Stimulated activated CD4-positive, alpha-beta T cell treated with anti-CD3 and anti-CD28 coated beads, Interleukin-1b, Interleukin-23, amount 100 ng/mL, for 4 hours (primary cell): ENCODE data around the gene DNAJC5.
"Not testable (repeated sequence)": the region's sequence is repeated elsewhere in the genome, so short reads cannot be mapped to it uniquely, and the experiment has no call there.

ENCODE experiments used
- DNase-seq, 2 donors: peaks; one replicate each; pipeline ENCODE4 v3.0.0-alpha.2; 2020; ENCODE audit warnings: low read depth in 2 of 2

The DNAJC5 gene

GRCh38 chr20:63861365-63861934 is 33.5 kb upstream of the DNAJC5 start, which contains the start of gene ABHD16B:
ABHD16B (plus strand) TSS chr20:63861498; CDS start chr20:63861541, 43 bp downstream.
- no peak for DNase-seq

GRCh38 chr20:63861981-63862901 is 32.7 kb upstream of the DNAJC5 start:
- DNase-seq = no peak

GRCh38 chr20:63863021-63863797 is 31.7 kb upstream of the DNAJC5 start:
- no peak for DNase-seq

- peak; percentile 54 to 64 for DNase-seq
These were observed 31.0 kb upstream of the DNAJC5 start for GRCh38 chr20:63863798-63864544.

- DNase-seq = no peak
These were observed 30.4 kb upstream of the DNAJC5 start for GRCh38 chr20:63864545-63864977.

- peak; percentile 94 for DNase-seq
These were observed 29.8 kb upstream of the DNAJC5 start, which contains the start of gene TPD52L2 for GRCh38 chr20:63864978-63865640. TPD52L2 (plus strand) TSS chr20:63865270; CDS start chr20:63865366, 96 bp downstream.

- not testable (repeated sequence) for DNase-seq
These were observed 27.9 kb upstream of the DNAJC5 start for GRCh38 chr20:63867042-63867441.

- DNase-seq = no peak
These were observed 26.7 kb upstream of the DNAJC5 start for GRCh38 chr20:63868264-63868663.

GRCh38 chr20:63873477-63873971 is 21.4 kb upstream of the DNAJC5 start:
- DNase-seq = no peak

- not testable (repeated sequence) for DNase-seq
These were observed 20.7 kb upstream of the DNAJC5 start for GRCh38 chr20:63874241-63874640.

GRCh38 chr20:63876489-63877036 is 18.4 kb upstream of the DNAJC5 start:
- DNase-seq = no peak

- DNase-seq = no peak
These were observed 17.0 kb upstream of the DNAJC5 start for GRCh38 chr20:63877755-63878470.

GRCh38 chr20:63878899-63879663 is 15.8 kb upstream of the DNAJC5 start:
- DNase-seq = no peak

GRCh38 chr20:63880901-63881300 is 14.0 kb upstream of the DNAJC5 start:
- DNase-seq = not testable (repeated sequence)

- no peak for DNase-seq
These were observed 13.3 kb upstream of the DNAJC5 start for GRCh38 chr20:63881451-63882226.

- no peak for DNase-seq
These were observed 12.4 kb upstream of the DNAJC5 start for GRCh38 chr20:63882257-63883200.

GRCh38 chr20:63883201-63883593 is 11.7 kb upstream of the DNAJC5 start:
- DNase-seq = no peak
